Keratinocyte (primary cell): Measurements from ENCODE around the gene ZNF773.
A peak's percentile ranks its signal among the peaks of the same experiment; 100 is the strongest.

ENCODE experiments used
- CTCF ChIP-seq, 3 experiments: IDR thresholded peaks in 1 of 3; conservative IDR thresholded peaks in 1 of 3; optimal IDR thresholded peaks in 1 of 3; 2 replicates in 2 of 3; 3 replicates in 1 of 3; pipeline versions ENCODE3 to v1.5.1; 2011; ENCODE audit warnings: low read length in 3 of 3, mild to moderate bottlenecking in 3 of 3, moderate library complexity in 2 of 3, control low read depth in 1 of 3, inconsistent platforms in 1 of 3; ENCODE audit not compliant: insufficient read depth in 2 of 3; ENCODE audit errors: extremely low read depth in 1 of 3
- EZH2 ChIP-seq: IDR thresholded peaks from one replicate; pipeline ENCODE4 v1.6.1; 2012; ENCODE audit warnings: inconsistent platforms, mild to moderate bottlenecking, low read length, moderate library complexity

GRCh38 chr19:57465680-57466381 lies 33.9 kb upstream of the ZNF773 start:
- peak; percentile 58 to 69 (median 69) for TF ChIP-seq CTCF (optimal IDR thresholded peaks at IDR 0.05 in 1 of 3, IDR thresholded peaks at IDR 0.05 in 1 of 3, conservative IDR thresholded peaks at IDR 0.05 in 1 of 3; ENCODE audit: extremely low read depth in 1 of 3, insufficient read depth in 2 of 3, low read length in 3 of 3)
- no peak for TF ChIP-seq EZH2
